ENCODE data around the gene ARL16.

ARL16 gene

GRCh38 chr17:81722184-81723120 lies 38.9 kb upstream of the ARL16 start:
- TF ChIP-seq CTCF (IDR thresholded peaks at IDR 0.05; ENCODE audit: low read depth, low read length): no peak
- in situ Hi-C loops (cut with HindIII; ENCODE audit: low sequenced_read_pairs): no loop called here

GRCh38 chr17:81720267-81721071 lies 36.9 kb upstream of the ARL16 start:
- in situ Hi-C loops (cut with HindIII; ENCODE audit: low sequenced_read_pairs): no loop called here
- H3K4me3 ChIP-seq (ENCODE audit: low read depth, low read length): no peak overlapping the region
- TF ChIP-seq CTCF (IDR thresholded peaks at IDR 0.05; ENCODE audit: low read depth, low read length): no peak
- DNase-seq (ENCODE audit: low read depth, low spot score): no peak

More at GRCh38 chr17:81722184-81723120, 38.9 kb upstream of the ARL16 start:
- no peak for DNase-seq (ENCODE audit: low read depth, low spot score)
- no peak overlapping the region for H3K4me3 ChIP-seq (ENCODE audit: low read depth, low read length)

- no peak overlapping the region for H3K4me3 ChIP-seq (ENCODE audit: low read depth, low read length)
- TF ChIP-seq CTCF (IDR thresholded peaks at IDR 0.05; ENCODE audit: low read depth, low read length): no peak
- in situ Hi-C loops (cut with HindIII; ENCODE audit: low sequenced_read_pairs): no loop called here
- DNase-seq (ENCODE audit: low read depth, low spot score): no peak
These were observed 36.0 kb upstream of the ARL16 start for GRCh38 chr17:81719410-81720266.

GRCh38 chr17:81717766-81718089 lies 34.1 kb upstream of the ARL16 start:
- no peak overlapping the region for H3K4me3 ChIP-seq (ENCODE audit: low read depth, low read length)
- in situ Hi-C loops (cut with HindIII; ENCODE audit: low sequenced_read_pairs): no loop called here
- TF ChIP-seq CTCF (IDR thresholded peaks at IDR 0.05; ENCODE audit: low read depth, low read length): no peak
- DNase-seq (ENCODE audit: low read depth, low spot score): no peak

GRCh38 chr17:81717049-81717765 lies 33.6 kb upstream of the ARL16 start:
- TF ChIP-seq CTCF (IDR thresholded peaks at IDR 0.05; ENCODE audit: low read depth, low read length): no peak
- no peak overlapping the region for H3K4me3 ChIP-seq (ENCODE audit: low read depth, low read length)
- in situ Hi-C loops (cut with HindIII; ENCODE audit: low sequenced_read_pairs): no loop called here
- DNase-seq (ENCODE audit: low read depth, low spot score): no peak

- no peak for TF ChIP-seq CTCF (IDR thresholded peaks at IDR 0.05; ENCODE audit: low read depth, low read length)
- in situ Hi-C loops (cut with HindIII; ENCODE audit: low sequenced_read_pairs): no loop called here
- no peak for DNase-seq (ENCODE audit: low read depth, low spot score)
- no peak overlapping the region for H3K4me3 ChIP-seq (ENCODE audit: low read depth, low read length)
These were observed 33.0 kb upstream of the ARL16 start for GRCh38 chr17:81716674-81716996.
